ENCODE measurements around the gene SH3BGR.
A peak's percentile ranks its signal among the peaks of the same experiment; 100 is the strongest.
"Not testable (repeated sequence)": the region's sequence is repeated elsewhere in the genome, so short reads cannot be mapped to it uniquely, and the experiment has no call there.

SH3BGR gene

GRCh38 chr21:39531840-39532239, 80.1 kb downstream of the SH3BGR start:
- peak; percentile 26; the same call in 1 of the 2 replicates for TF ChIP-seq CTCF (IDR thresholded peaks at IDR 0.05; ENCODE audit: control insufficient read depth, extremely low read depth, insufficient read depth)
- no peak overlapping the region for H3K4me3 ChIP-seq (ENCODE audit: low read depth, low read length)
- DNase-seq (ENCODE audit: low read depth), result no peak

GRCh38 chr21:39533545-39534380, 82.0 kb downstream of the SH3BGR start:
- DNase-seq (ENCODE audit: low read depth), result no peak
- H3K4me3 ChIP-seq (ENCODE audit: low read depth, low read length), result no peak overlapping the region
- no peak for TF ChIP-seq CTCF (IDR thresholded peaks at IDR 0.05; ENCODE audit: control insufficient read depth, extremely low read depth, insufficient read depth)

GRCh38 chr21:39535646-39536437, 84.1 kb downstream of the SH3BGR start:
- TF ChIP-seq CTCF (IDR thresholded peaks at IDR 0.05; ENCODE audit: control insufficient read depth, extremely low read depth, insufficient read depth), result no peak
- no peak for DNase-seq (ENCODE audit: low read depth)
- no peak overlapping the region for H3K4me3 ChIP-seq (ENCODE audit: low read depth, low read length)

- DNase-seq (ENCODE audit: low read depth), result no peak
- no peak overlapping the region for H3K4me3 ChIP-seq (ENCODE audit: low read depth, low read length)
- no peak for TF ChIP-seq CTCF (IDR thresholded peaks at IDR 0.05; ENCODE audit: control insufficient read depth, extremely low read depth, insufficient read depth)
Observed at GRCh38 chr21:39536835-39537234, 85.1 kb downstream of the SH3BGR start.

- no peak for TF ChIP-seq CTCF (IDR thresholded peaks at IDR 0.05; ENCODE audit: control insufficient read depth, extremely low read depth, insufficient read depth)
- H3K4me3 ChIP-seq (ENCODE audit: low read depth, low read length), result no peak overlapping the region
- no peak for DNase-seq (ENCODE audit: low read depth)
Observed at GRCh38 chr21:39537571-39537970, 85.8 kb downstream of the SH3BGR start.

- no peak overlapping the region for H3K4me3 ChIP-seq (ENCODE audit: low read depth, low read length)
- no peak for DNase-seq (ENCODE audit: low read depth)
- no peak for TF ChIP-seq CTCF (IDR thresholded peaks at IDR 0.05; ENCODE audit: control insufficient read depth, extremely low read depth, insufficient read depth)
Observed at GRCh38 chr21:39538453-39539042, 86.8 kb downstream of the SH3BGR start.

- not testable (repeated sequence) for DNase-seq (ENCODE audit: low read depth); H3K4me3 ChIP-seq (ENCODE audit: low read depth, low read length)
Observed at GRCh38 chr21:39540367-39540766, 88.6 kb downstream of the SH3BGR start.
